Activated CD8-positive, alpha-beta memory T cell treated with anti-CD3 and anti-CD28 coated beads, Interleukin-2, amount 10 ng/mL, durations not matched to agents 7 days and 5 days (primary cell): ENCODE results near the gene SVEP1. TPM values are rescaled to one million over a fixed set of nuclear protein-coding genes. Genes with fewer than 3 reads are reported as not detected.

Experiments
- ATAC-seq: fragments of 150-1000 bp; cut with Tn5 transposase; one replicate; pipeline ENCODE4 v1.10.0; 2021; ENCODE audit warnings: moderate library complexity
- CTCF ChIA-PET: fragments of 350-600 bp; sonication (Branson Sonifier 250); formaldehyde crosslinking; loops from one replicate; lab custom pipeline; 2021; ENCODE audit warnings: antibody characterized with exemption; lab: Charles Lee
- DNase-seq: peaks from one replicate; pipeline ENCODE4 v3.0.0-alpha.2; 2020
- H3K27ac Mint-ChIP-seq: one replicate; pipeline ENCODE4 v1.8.0; 2021; ENCODE audit warnings: mild to moderate bottlenecking, mixed read lengths
- H3K27me3 Mint-ChIP-seq: one replicate; pipeline ENCODE4 v1.8.0; 2021; ENCODE audit warnings: mixed read lengths
- H3K36me3 Mint-ChIP-seq: one replicate; pipeline ENCODE4 v1.8.0; 2021; ENCODE audit warnings: mild to moderate bottlenecking, mixed read lengths
- H3K4me1 Mint-ChIP-seq: one replicate; pipeline ENCODE4 v1.8.0; 2021; ENCODE audit warnings: mixed read lengths
- H3K4me3 Mint-ChIP-seq: one replicate; pipeline ENCODE4 v1.8.0; 2021; ENCODE audit warnings: mild to moderate bottlenecking, moderate library complexity, mixed read lengths
- H3K9me3 Mint-ChIP-seq: one replicate; pipeline ENCODE4 v1.8.0; 2022; ENCODE audit warnings: low read depth, mixed read lengths
- total RNA-seq, 2 experiments: library from RNA; stranded (reverse); gene quantifications; one replicate each; pipeline ENCODE4 v1.2.3, GENCODE V29; 2021

Gene SVEP1
- total RNA-seq, 2 experiments from 2014 or later, result not detected

GRCh38 chr9:110599468-110599867 is 19.9 kb upstream of the SVEP1 start:
- CTCF ChIA-PET, result no interaction called here
- ATAC-seq (no peak), DNase-seq (no peak)
- H3K4me1 Mint-ChIP-seq, result no peaks in the 10 kb centered on the region
- no peaks in the 10 kb centered on the region for H3K36me3 Mint-ChIP-seq
- no peak overlapping the region for H3K27ac Mint-ChIP-seq
- H3K4me3 Mint-ChIP-seq, result no peak overlapping the region
- no peaks in the 10 kb centered on the region for H3K27me3 Mint-ChIP-seq
- H3K9me3 Mint-ChIP-seq, result peaks cover 6% of the 10 kb centered on the region

GRCh38 chr9:110592044-110592830 is 12.7 kb upstream of the SVEP1 start:
- Mint-ChIP-seq H3K36me3 (no peaks in the 10 kb centered on the region), H3K27ac (no peak overlapping the region), H3K4me1 (no peaks in the 10 kb centered on the region), H3K4me3 (no peak overlapping the region), H3K9me3 (no peaks in the 10 kb centered on the region), H3K27me3 (no peaks in the 10 kb centered on the region)
- CTCF ChIA-PET, result no interaction called here
- no peak for ATAC-seq
- no peak for DNase-seq

- no peak overlapping the region for H3K27ac Mint-ChIP-seq
- CTCF ChIA-PET, result no interaction called here
- ATAC-seq (no peak), DNase-seq (no peak)
- no peaks in the 10 kb centered on the region for H3K4me1 Mint-ChIP-seq
- no peaks in the 10 kb centered on the region for H3K36me3 Mint-ChIP-seq
- H3K4me3 Mint-ChIP-seq, result no peak overlapping the region
- no peaks in the 10 kb centered on the region for H3K9me3 Mint-ChIP-seq
- no peaks in the 10 kb centered on the region for H3K27me3 Mint-ChIP-seq
Measured at GRCh38 chr9:110591526-110591925, 12.0 kb upstream of the SVEP1 start.

GRCh38 chr9:110590816-110591215 is 11.3 kb upstream of the SVEP1 start:
- Mint-ChIP-seq H3K36me3 (no peaks in the 10 kb centered on the region), H3K4me1 (no peaks in the 10 kb centered on the region), H3K27ac (no peak overlapping the region), H3K4me3 (no peak overlapping the region), H3K27me3 (no peaks in the 10 kb centered on the region), H3K9me3 (no peaks in the 10 kb centered on the region)
- DNase-seq (no peak), ATAC-seq (no peak)
- CTCF ChIA-PET, result no interaction called here

- ATAC-seq (no peak), DNase-seq (no peak)
- H3K9me3 Mint-ChIP-seq, result peaks cover 2% of the 10 kb centered on the region
- no peaks in the 10 kb centered on the region for H3K36me3 Mint-ChIP-seq
- H3K4me3 Mint-ChIP-seq, result no peak overlapping the region
- H3K27me3 Mint-ChIP-seq, result no peaks in the 10 kb centered on the region
- H3K27ac Mint-ChIP-seq, result no peak overlapping the region
- CTCF ChIA-PET, result no interaction called here
- H3K4me1 Mint-ChIP-seq, result no peaks in the 10 kb centered on the region
Measured at GRCh38 chr9:110588296-110588695, 8.8 kb upstream of the SVEP1 start.

- H3K4me3 Mint-ChIP-seq, result no peak overlapping the region
- no peak overlapping the region for H3K27ac Mint-ChIP-seq
- peaks cover 26% of the 10 kb centered on the region for H3K27me3 Mint-ChIP-seq
- H3K9me3 Mint-ChIP-seq, result peaks cover 2% of the 10 kb centered on the region
- no peak for DNase-seq
- H3K4me1 Mint-ChIP-seq, result peaks cover 2% of the 10 kb centered on the region
- CTCF ChIA-PET, result interaction anchor here (0.7 kb wide), 1 partner anchor 184 kb away, joined by 3 read pairs; no protein-coding TSS in a partner anchor
- H3K36me3 Mint-ChIP-seq, result no peaks in the 10 kb centered on the region
- no peak for ATAC-seq
Measured at GRCh38 chr9:110583237-110583636, 3.7 kb upstream of the SVEP1 start.

- peaks cover 2% of the 10 kb centered on the region for H3K9me3 Mint-ChIP-seq
- no peak for DNase-seq
- CTCF ChIA-PET, result no interaction called here
- peaks cover 35% of the 10 kb centered on the region for H3K27me3 Mint-ChIP-seq
- no peak for ATAC-seq
- H3K4me1 Mint-ChIP-seq, result peaks cover 2% of the 10 kb centered on the region
- no peak overlapping the region for H3K4me3 Mint-ChIP-seq
- no peaks in the 10 kb centered on the region for H3K36me3 Mint-ChIP-seq
- no peak overlapping the region for H3K27ac Mint-ChIP-seq
Measured at GRCh38 chr9:110582156-110582555, 2.6 kb upstream of the SVEP1 start.

- Mint-ChIP-seq H3K36me3 (no peaks in the 10 kb centered on the region), H3K27ac (no peak overlapping the region), H3K27me3 (peaks cover 37% of the 10 kb centered on the region), H3K4me3 (no peak overlapping the region), H3K4me1 (peaks cover 2% of the 10 kb centered on the region), H3K9me3 (peaks cover 2% of the 10 kb centered on the region)
- ATAC-seq, result no peak
- DNase-seq, result no peak
- CTCF ChIA-PET, result no interaction called here
Measured at GRCh38 chr9:110580850-110581249, 1.3 kb upstream of the SVEP1 start.

GRCh38 chr9:110579862-110580219 is 300 bp upstream of the SVEP1 start:
- Mint-ChIP-seq H3K4me1 (peaks cover 2% of the 10 kb centered on the region), H3K4me3 (no peak overlapping the region), H3K36me3 (no peaks in the 10 kb centered on the region), H3K9me3 (no peaks in the 10 kb centered on the region), H3K27me3 (peaks cover 37% of the 10 kb centered on the region), H3K27ac (no peak overlapping the region)
- no peak for ATAC-seq
- DNase-seq, result no peak
- CTCF ChIA-PET, result no interaction called here

- H3K4me1 Mint-ChIP-seq, result peaks cover 2% of the 10 kb centered on the region
- no peak overlapping the region for H3K4me3 Mint-ChIP-seq
- H3K27me3 Mint-ChIP-seq, result peaks cover 37% of the 10 kb centered on the region
- H3K9me3 Mint-ChIP-seq, result no peaks in the 10 kb centered on the region
- no peak overlapping the region for H3K27ac Mint-ChIP-seq
- DNase-seq, result no peak
- CTCF ChIA-PET, result no interaction called here
- ATAC-seq, result no peak
- H3K36me3 Mint-ChIP-seq, result no peaks in the 10 kb centered on the region
Measured at GRCh38 chr9:110578575-110579033, 937 bp downstream of the SVEP1 start.

- Mint-ChIP-seq H3K27me3 (peaks cover 32% of the 10 kb centered on the region), H3K36me3 (no peaks in the 10 kb centered on the region), H3K4me3 (no peak overlapping the region), H3K4me1 (peaks cover 2% of the 10 kb centered on the region), H3K9me3 (no peaks in the 10 kb centered on the region), H3K27ac (no peak overlapping the region)
- no peak for DNase-seq
- no peak for ATAC-seq
- CTCF ChIA-PET, result no interaction called here
Measured at GRCh38 chr9:110575945-110576344, 3.6 kb downstream of the SVEP1 start.

GRCh38 chr9:110575169-110575568 is 4.4 kb downstream of the SVEP1 start:
- Mint-ChIP-seq H3K4me1 (peaks cover 2% of the 10 kb centered on the region), H3K4me3 (no peak overlapping the region), H3K9me3 (no peaks in the 10 kb centered on the region), H3K36me3 (no peaks in the 10 kb centered on the region), H3K27ac (no peak overlapping the region), H3K27me3 (peaks cover 26% of the 10 kb centered on the region)
- DNase-seq, result no peak
- ATAC-seq, result no peak
- CTCF ChIA-PET, result no interaction called here

GRCh38 chr9:110573305-110573704 is 6.2 kb downstream of the SVEP1 start:
- H3K27me3 Mint-ChIP-seq, result peaks cover 11% of the 10 kb centered on the region
- H3K4me1 Mint-ChIP-seq, result no peaks in the 10 kb centered on the region
- no peak overlapping the region for H3K27ac Mint-ChIP-seq
- no peaks in the 10 kb centered on the region for H3K9me3 Mint-ChIP-seq
- CTCF ChIA-PET, result no interaction called here
- ATAC-seq, result no peak
- H3K4me3 Mint-ChIP-seq, result no peak overlapping the region
- DNase-seq, result no peak
- H3K36me3 Mint-ChIP-seq, result no peaks in the 10 kb centered on the region

GRCh38 chr9:110571801-110572483 is 7.6 kb downstream of the SVEP1 start:
- ATAC-seq, result no peak
- no peaks in the 10 kb centered on the region for H3K9me3 Mint-ChIP-seq

More at GRCh38 chr9:110571801-110572483, 7.6 kb downstream of the SVEP1 start:
- Mint-ChIP-seq H3K27ac (no peak overlapping the region), H3K4me3 (no peak overlapping the region), H3K36me3 (no peaks in the 10 kb centered on the region), H3K27me3 (no peaks in the 10 kb centered on the region), H3K4me1 (no peaks in the 10 kb centered on the region)
- DNase-seq, result no peak
- CTCF ChIA-PET, result no interaction called here
